Liver (tissue), 3 donors: ENCODE measurements around the gene IL1RAP.

Experiments used
- CTCF ChIP-seq: fragments of 150-350 bp; IDR thresholded peaks from 2 replicates; pipeline ENCODE4 v1.5.1; 2017; ENCODE audit warnings: improper control_type of control experiment, low read depth, low read length; ENCODE audit not compliant: missing input control
- FOXA1 ChIP-seq: IDR thresholded peaks from 2 replicates; pipeline ENCODE4 v1.6.1; 2016; ENCODE audit warnings: antibody characterized with exemption
- MAX ChIP-seq: IDR thresholded peaks from 2 replicates; pipeline ENCODE4 v1.6.1; 2016; ENCODE audit warnings: antibody characterized with exemption
- TAF1 ChIP-seq: conservative IDR thresholded peaks from 2 replicates; pipeline ENCODE4 v1.6.1; 2016; ENCODE audit warnings: antibody characterized with exemption, mild to moderate bottlenecking
- TF ChIP-seq, protein P1 (sequence below): IDR thresholded peaks from 2 replicates; pipeline ENCODE4 v1.6.1; 2016; ENCODE audit warnings: antibody characterized with exemption, mild to moderate bottlenecking
- donor health status: healthy.
- donor health status: healthy.

- TF ChIP-seq CTCF: no peak
- no peak for TF ChIP-seq MAX
- TF ChIP-seq, protein P1, sequence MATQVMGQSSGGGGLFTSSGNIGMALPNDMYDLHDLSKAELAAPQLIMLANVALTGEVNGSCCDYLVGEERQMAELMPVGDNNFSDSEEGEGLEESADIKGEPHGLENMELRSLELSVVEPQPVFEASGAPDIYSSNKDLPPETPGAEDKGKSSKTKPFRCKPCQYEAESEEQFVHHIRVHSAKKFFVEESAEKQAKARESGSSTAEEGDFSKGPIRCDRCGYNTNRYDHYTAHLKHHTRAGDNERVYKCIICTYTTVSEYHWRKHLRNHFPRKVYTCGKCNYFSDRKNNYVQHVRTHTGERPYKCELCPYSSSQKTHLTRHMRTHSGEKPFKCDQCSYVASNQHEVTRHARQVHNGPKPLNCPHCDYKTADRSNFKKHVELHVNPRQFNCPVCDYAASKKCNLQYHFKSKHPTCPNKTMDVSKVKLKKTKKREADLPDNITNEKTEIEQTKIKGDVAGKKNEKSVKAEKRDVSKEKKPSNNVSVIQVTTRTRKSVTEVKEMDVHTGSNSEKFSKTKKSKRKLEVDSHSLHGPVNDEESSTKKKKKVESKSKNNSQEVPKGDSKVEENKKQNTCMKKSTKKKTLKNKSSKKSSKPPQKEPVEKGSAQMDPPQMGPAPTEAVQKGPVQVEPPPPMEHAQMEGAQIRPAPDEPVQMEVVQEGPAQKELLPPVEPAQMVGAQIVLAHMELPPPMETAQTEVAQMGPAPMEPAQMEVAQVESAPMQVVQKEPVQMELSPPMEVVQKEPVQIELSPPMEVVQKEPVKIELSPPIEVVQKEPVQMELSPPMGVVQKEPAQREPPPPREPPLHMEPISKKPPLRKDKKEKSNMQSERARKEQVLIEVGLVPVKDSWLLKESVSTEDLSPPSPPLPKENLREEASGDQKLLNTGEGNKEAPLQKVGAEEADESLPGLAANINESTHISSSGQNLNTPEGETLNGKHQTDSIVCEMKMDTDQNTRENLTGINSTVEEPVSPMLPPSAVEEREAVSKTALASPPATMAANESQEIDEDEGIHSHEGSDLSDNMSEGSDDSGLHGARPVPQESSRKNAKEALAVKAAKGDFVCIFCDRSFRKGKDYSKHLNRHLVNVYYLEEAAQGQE: no peak
- TF ChIP-seq FOXA1: no peak
- TF ChIP-seq TAF1: no peak
Measured at GRCh38 chr3:190706582-190706981, 192.7 kb downstream of the IL1RAP start.
